ENCODE data around the gene MIER1.
A peak's percentile ranks its signal among the peaks of the same experiment; 100 is the strongest.

MIER1 gene

GRCh38 chr1:67001682-67002425 is 77.1 kb downstream of the MIER1 start:
- no peak for DNase-seq

GRCh38 chr1:67004176-67004575 is 79.4 kb downstream of the MIER1 start:
- DNase-seq, result no peak

DNA sequence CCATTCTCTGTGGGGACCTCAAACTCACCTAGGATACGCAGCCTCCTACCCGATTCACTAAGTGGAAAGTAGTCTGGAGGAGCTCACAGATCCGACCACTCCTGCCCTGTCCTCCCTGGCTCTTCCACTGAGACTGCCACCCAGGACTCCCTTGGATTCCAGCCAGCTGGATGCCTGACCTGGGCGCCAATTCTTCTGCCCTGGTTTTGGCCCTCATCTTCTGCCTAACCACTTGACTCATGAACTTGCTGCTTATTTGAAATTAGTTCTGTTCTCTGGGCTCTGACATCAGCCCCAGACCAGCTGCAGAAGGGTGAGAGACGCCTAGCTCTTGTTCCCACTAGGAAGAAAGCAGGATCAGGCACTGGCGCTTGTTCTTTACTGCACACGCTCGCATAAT is 80.3 kb downstream of the MIER1 start:
- no peak for DNase-seq

GRCh38 chr1:67009792-67010191 is 85.0 kb downstream of the MIER1 start:
- no peak for DNase-seq

DNA sequence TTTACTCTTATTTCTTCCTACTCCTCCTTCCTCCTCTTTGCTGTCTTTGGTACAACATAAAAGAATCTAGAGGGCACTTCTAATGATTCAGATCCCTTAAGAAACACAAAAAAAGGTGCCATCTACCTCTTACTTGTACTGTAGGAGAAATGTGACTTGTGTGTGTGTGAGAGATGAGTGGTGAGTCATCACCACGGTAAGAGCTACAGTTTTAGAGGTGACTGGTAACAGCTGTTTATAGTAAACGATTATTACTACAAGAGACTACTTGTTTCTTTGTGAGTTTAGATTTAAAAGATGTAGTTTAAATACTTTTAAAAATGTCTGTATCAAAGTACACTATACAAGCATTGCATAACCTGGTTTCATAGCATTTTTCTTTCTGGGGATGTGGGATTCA is 88.8 kb downstream of the MIER1 start:
- DNase-seq, result no peak

GRCh38 chr1:67018574-67018973 is 93.8 kb downstream of the MIER1 start:
- DNase-seq, result peak; percentile 67

DNA sequence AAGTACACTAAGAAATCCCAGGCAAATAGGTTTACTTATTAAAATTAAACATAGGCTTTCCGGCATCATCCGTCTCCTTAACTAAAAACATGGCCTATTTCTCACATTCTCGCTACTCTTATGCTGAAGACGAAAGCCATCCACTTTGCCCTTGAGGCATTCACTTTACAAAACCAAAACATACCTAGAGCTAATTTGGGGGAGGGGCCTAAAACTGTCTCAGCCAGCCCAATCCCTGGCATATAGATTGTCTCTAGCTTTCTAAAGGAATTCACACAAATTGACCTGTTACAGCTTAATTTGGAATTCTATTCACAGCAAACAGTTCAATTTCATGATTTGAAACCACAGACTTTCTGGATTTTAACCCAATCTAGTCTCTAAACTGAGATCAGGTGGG is 94.3 kb downstream of the MIER1 start:
- peak; percentile 83 for DNase-seq

- DNase-seq, result peak; percentile 91
These were observed 94.9 kb downstream of the MIER1 start for GRCh38 chr1:67019600-67020136.

GRCh38 chr1:67020304-67020703 is 95.5 kb downstream of the MIER1 start:
- DNase-seq, result no peak

DNA sequence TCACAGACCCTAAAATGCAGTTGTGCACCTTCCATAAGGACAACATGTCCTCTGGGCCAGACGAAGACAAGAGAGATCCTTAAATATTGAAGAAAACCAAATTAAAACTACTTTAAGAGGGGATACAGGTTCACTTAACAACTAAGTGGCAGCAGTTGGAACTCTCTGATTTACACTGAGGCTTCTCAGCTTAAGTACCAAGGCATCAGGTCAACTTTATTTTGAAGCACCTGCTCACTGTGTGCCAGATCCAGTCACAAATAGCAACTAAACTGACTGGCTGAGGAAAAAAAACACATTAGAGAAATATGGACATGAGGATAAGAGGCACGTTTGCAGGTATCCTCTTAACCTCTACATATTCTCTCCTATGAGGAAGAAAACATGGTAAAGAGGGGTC is 96.0 kb downstream of the MIER1 start:
- DNase-seq, result no peak

DNA sequence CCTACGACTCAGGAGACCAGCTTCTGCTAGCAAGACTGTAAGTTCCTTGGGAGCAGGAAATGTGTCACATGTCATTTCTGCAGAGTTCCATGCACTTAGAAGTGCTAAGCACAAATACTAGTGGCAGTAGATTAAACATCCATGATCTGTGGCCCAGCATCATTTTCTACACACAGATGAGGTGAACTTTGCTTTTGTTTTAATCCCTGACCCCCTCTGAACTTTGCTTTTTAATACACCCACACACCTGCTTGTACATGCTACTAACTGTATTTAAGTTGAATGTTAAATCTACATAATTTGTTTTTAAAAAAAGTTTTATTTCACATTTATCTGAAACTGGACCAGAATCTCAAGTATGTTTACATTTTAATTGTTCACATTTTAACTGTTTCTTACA is 104.7 kb downstream of the MIER1 start:
- DNase-seq, result no peak

DNA sequence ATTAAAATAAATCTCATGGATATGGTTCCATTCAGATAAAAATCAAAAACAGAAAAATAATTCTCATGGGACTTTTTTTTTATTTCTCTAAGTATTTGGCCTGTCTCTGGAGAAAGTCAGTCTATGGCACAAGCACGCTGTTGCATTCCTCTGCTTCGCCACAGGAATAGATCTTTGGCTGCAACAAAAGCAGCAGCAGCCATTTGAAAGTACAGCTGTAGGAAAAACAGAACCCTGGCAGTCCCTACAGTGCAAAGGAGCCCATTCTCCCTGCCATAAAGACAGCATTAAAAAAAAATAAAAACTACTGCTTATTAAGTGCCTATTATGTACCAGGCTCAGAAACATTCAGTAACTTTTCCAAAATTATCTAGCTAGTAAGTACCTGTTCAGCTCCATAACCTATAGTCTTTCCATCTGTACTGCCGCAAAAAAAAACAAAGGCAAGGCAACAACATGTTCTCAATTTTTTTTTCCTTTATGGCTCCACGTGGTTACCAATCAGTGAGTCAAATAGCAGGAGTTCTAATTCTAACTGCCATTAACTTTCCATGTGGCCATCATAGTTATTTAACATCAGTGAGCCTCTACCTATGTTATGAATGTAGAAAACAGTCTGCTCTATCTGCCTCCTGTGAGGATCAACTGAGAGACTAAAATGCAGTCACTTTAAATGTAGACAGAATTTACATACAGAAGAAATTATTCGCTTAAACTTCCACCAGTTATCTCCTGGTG is 106.5 kb downstream of the MIER1 start:
- no peak for DNase-seq

DNA sequence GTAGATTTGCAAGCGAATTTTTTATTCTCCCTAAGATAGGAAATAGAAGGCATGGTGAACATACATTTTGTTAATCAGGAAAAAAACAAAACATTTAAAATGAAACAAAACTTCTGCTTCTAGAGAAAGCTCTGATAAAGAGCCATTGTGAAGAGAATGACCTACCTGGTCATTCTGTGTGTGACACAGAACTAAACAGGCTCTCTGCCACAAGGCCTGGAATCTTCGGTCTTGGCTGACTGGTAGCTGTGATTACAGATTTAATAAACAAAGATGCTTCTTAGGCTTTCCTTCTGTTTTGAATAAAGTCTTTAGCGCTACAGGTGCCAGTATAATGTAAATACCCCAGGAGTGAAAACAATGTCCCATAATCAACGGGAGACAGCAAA is 107.1 kb downstream of the MIER1 start:
- DNase-seq, result no peak

Measured in islet precursor cell (in vitro differentiated cells).